Esophagus (tissue), 2 donors: ENCODE results near the gene CCDC70. TPM values are rescaled to one million over a fixed set of nuclear protein-coding genes. Genes with fewer than 3 reads are reported as not detected.
"Not testable (repeated sequence)": the region's sequence is repeated elsewhere in the genome, so short reads cannot be mapped to it uniquely, and the experiment has no call there.

Source experiments
- H3K27ac ChIP-seq, 2 donors: one replicate each; pipeline ENCODE4 v1.5.1; 2013; ENCODE audit warnings: low read depth in 2 of 2, mild to moderate bottlenecking in 2 of 2, inconsistent platforms in 1 of 2, low read length in 1 of 2, moderate library complexity in 1 of 2
- H3K27me3 ChIP-seq, 2 donors: one replicate each; pipeline ENCODE4 v1.6.1; 2013; ENCODE audit warnings: low read length in 2 of 2, control low read depth in 1 of 2, mild to moderate bottlenecking in 1 of 2; ENCODE audit not compliant: insufficient read depth in 2 of 2, control insufficient read depth in 1 of 2
- H3K36me3 ChIP-seq, 2 donors: one replicate each; pipeline ENCODE4 v1.6.1; 2013; ENCODE audit warnings: low read length in 1 of 2; ENCODE audit not compliant: control insufficient read depth in 2 of 2, insufficient read depth in 2 of 2
- H3K4me1 ChIP-seq, 2 donors: one replicate each; pipeline ENCODE4 v1.6.1; 2013; ENCODE audit warnings: low read length in 1 of 2; ENCODE audit not compliant: control insufficient read depth in 2 of 2, insufficient read depth in 2 of 2
- H3K4me3 ChIP-seq, 2 donors: one replicate each; pipeline ENCODE4 v1.5.1; 2013; ENCODE audit warnings: low read length in 2 of 2, mild to moderate bottlenecking in 2 of 2, low read depth in 1 of 2, moderate library complexity in 1 of 2
- H3K9me3 ChIP-seq, 2 donors: one replicate each; pipeline ENCODE4 v1.6.1; 2013; ENCODE audit warnings: mild to moderate bottlenecking in 2 of 2, low read depth in 1 of 2, low read length in 1 of 2, moderate library complexity in 1 of 2; ENCODE audit not compliant: control insufficient read depth in 2 of 2, insufficient read depth in 1 of 2
- WGBS, 2 donors: extraction: QIAGEN DNeasy Blood & Tissue Kit; methylation state at CpG; one replicate each; pipeline ENCODE4 v1.1.7; 2013; 5-methylcytosine and 5-hydroxymethylcytosine counted together
- polyA plus RNA-seq, 2 donors: library from polyadenylated mRNA; stranded (reverse); fragments of 200-250 nt; gene quantifications; one replicate each; pipeline ENCODE4 v1.2.3, GENCODE V29; 2013
- donor health status: healthy with polysubstance abuse.
- donor health status: Bipolar disorder and iron deficiency.

CCDC70 gene
- polyA plus RNA-seq, 2 donors, result not detected

DNA sequence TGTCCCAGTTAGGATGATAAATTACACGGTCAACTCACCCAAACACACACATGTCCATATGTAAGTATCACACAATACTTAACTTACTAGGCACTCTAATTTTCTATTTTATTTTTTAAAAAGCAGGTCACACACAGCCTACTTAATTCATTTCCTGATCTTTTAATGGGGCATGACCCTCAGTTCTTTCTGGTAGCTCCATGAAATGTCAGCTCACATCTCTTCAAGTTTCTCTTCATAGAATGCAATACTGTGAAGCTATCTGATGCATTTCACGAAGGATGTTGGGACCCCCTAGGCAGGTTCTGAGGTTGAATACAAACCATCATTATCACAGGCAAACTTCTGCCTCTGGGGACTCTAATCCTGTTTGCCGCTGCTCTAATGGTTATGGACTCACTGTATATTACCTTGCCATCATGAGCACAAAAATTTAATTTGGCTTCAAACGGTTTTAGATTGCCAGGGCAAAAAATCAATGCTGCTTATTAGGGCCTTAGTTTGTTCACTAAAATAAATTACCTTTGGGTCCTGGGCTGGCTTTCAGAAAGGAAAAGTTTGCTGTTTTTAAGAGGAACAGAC lies 41.7 kb upstream of the CCDC70 start:
- no peaks in the 10 kb centered on the region for H3K36me3 ChIP-seq
- 80 to 83% methylated on average over 4 of the region's 4 CpGs for WGBS, 2 donors
- no peak overlapping the region for H3K27ac ChIP-seq
- H3K4me3 ChIP-seq, result no peak overlapping the region
- H3K27me3 ChIP-seq, result no peaks in the 10 kb centered on the region
- peaks cover 0 to 7% of the 10 kb centered on the region in 2 donors for H3K4me1 ChIP-seq
- no peaks in the 10 kb centered on the region for H3K9me3 ChIP-seq

DNA sequence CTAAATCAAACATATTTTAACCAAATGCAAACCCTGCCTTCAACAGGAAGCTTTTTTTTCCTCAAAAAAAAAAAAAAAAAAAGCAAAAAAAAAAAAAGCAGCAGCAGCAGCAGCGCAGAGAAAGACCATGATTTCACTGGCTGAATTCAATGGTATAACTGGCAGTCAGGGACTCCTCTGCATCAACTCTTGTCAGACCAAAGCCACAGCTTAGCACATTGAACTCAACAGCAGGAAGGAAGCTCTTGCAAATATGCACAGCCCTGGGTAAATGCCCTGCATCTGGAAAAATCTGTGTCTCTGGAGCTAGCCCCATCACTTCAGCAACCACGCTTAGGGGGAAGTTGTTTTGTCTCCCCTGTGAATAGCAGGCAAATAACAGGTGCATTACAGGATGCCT lies 40.2 kb upstream of the CCDC70 start:
- H3K4me1 ChIP-seq, result peaks cover 0 to 5% of the 10 kb centered on the region in 2 donors
- 45 to 64% methylated on average over 2 of the region's 2 CpGs for WGBS, 2 donors

DNA sequence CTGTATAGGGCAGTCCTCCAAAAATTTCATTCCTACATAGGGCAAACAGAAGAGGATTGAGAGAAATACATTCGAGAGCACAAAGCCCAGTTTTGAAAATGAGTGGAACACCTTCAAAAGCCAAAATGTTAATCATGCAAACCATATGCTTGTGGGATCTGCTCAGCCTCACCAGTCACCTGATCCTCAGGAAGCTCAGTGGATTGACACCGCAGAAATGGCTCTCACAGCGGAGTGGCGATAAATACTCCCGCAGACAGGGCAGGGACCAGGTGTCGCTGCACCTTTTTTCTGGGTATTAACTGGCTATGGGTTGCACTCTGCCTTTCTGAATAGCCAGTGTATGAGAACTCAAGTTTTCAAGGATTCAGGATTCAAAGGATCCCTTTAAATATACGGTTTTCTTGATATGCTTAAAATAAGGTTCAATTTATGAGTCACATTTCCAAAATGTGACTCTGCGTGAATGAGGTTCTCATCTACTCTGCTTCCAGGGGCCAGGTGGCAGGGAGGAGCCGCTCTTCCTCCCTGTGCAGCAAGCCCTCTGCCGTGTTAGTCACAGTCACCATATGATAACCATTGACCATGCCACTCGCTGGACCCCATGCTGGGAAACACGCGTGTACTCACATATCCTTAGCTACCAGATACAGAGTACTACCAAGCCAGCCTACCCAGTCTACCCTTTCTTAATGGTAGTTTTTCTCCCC lies 39.5 kb upstream of the CCDC70 start:
- 78 to 79% methylated on average over 13 of the region's 13 CpGs for WGBS, 2 donors
- H3K9me3 ChIP-seq, result no peaks in the 10 kb centered on the region
- no peak overlapping the region for H3K27ac ChIP-seq
- no peaks in the 10 kb centered on the region for H3K27me3 ChIP-seq
- no peaks in the 10 kb centered on the region for H3K36me3 ChIP-seq
- peaks cover 0 to 4% of the 10 kb centered on the region in 2 donors for H3K4me1 ChIP-seq
- no peak overlapping the region for H3K4me3 ChIP-seq

More for the DNA sequence above, 40.2 kb upstream of the CCDC70 start:
- Histone ChIP-seq H3K9me3 (no peaks in the 10 kb centered on the region), H3K4me3 (no peak overlapping the region), H3K27me3 (no peaks in the 10 kb centered on the region), H3K36me3 (no peaks in the 10 kb centered on the region), H3K27ac (no peak overlapping the region)

DNA sequence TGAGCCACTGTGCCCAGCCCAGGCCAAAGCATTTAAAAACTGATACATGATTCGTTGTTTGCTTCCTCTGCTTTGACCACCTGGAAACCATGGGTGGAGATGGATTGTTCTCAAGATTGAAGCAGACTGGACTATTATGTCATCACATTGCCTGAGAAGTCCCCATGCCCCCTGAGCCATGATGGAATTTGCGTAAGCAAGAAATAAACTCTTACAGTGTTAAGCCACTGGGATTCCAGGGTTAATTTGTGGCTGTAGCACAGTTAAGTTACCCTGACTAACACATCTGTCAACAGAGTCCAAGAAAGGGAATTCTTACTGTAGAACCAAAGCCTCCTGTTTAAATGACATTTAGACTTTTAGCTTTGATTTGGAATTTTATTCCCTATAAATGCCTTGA lies 38.4 kb upstream of the CCDC70 start:
- H3K9me3 ChIP-seq, result no peaks in the 10 kb centered on the region
- peaks cover 0 to 4% of the 10 kb centered on the region in 2 donors for H3K4me1 ChIP-seq
- H3K36me3 ChIP-seq, result no peaks in the 10 kb centered on the region
- no peak overlapping the region for H3K27ac ChIP-seq
- 87 to 94% methylated on average over 2 of the region's 2 CpGs for WGBS, 2 donors
- H3K27me3 ChIP-seq, result no peaks in the 10 kb centered on the region
- H3K4me3 ChIP-seq, result no peak overlapping the region

DNA sequence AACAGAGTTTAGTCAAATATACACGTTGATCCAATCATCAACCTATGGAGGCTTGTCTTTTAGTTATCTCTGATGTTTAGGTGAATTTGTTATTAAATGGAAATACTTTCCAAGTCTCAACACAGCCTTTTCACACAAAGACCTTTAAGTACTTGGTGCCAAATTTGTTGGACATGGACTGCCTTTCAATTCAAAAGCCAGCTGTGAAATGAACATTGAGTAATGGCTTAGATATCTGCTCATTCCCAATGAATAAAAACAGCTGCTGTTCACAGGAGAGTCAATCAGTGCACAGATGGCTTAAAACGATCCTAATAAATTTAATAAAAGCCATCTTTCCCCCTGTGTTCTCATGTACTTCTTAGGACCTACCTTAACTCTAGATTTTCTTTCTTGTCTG lies 37.9 kb upstream of the CCDC70 start:
- H3K27ac ChIP-seq, result no peak overlapping the region
- H3K36me3 ChIP-seq, result no peaks in the 10 kb centered on the region
- no peaks in the 10 kb centered on the region for H3K9me3 ChIP-seq
- peaks cover 0 to 4% of the 10 kb centered on the region in 2 donors for H3K4me1 ChIP-seq
- H3K27me3 ChIP-seq, result no peaks in the 10 kb centered on the region
- H3K4me3 ChIP-seq, result no peak overlapping the region
- 52 to 62% methylated on average over 2 of the region's 2 CpGs for WGBS, 2 donors

DNA sequence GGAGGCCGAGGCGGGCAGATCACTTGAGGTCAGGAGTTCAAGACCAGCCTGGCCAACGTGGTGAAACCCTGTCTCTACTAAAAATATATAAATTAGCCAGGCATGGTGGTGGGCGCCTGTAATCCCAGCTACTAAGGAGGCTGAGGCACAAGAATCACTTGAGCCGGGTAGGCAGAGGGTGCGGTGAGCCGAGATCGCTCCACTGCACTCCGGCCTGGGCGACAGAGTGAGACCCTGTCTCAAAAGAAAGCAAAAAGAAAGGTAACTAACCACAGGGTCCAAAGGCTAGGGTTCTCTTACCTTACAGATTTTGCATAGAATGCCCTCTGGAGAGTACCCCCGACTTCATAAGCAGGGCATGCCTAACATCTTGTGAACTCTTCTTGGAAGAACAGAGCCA lies 37.1 kb upstream of the CCDC70 start:
- H3K27me3 ChIP-seq, H3K9me3 ChIP-seq, H3K36me3 ChIP-seq, H3K27ac ChIP-seq, H3K4me1 ChIP-seq, H3K4me3 ChIP-seq: not testable (repeated sequence)
- 83 to 84% methylated on average over 11 of the region's 11 CpGs for whole genome bisulfite sequencing, 2 donors

DNA sequence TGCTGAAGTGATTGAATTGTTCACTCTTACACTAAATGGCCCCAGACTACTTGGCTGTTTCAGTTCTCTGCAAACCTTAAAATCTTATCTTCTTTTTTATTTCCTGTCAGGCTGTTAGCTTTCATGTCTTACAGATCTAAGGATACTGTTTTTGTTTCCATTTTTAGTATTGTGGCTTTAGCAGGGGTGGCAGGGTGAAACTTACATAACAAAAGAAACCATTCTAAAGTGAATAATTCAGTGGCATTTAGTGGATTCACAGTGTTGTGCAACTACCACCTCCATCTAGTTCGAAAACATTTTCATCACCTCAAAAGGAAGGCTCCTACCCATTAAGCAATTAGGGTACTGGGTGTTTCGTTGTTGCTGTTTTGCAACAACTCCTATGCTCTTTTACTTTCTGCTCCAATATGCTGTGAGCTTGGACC lies 36.6 kb upstream of the CCDC70 start:
- H3K27me3 ChIP-seq, result no peaks in the 10 kb centered on the region
- no peak overlapping the region for H3K27ac ChIP-seq
- WGBS, 2 donors, result 76 to 78% methylated on average over 2 of the region's 2 CpGs
- no peaks in the 10 kb centered on the region for H3K9me3 ChIP-seq
- no peaks in the 10 kb centered on the region for H3K4me1 ChIP-seq
- H3K4me3 ChIP-seq, result no peak overlapping the region
- H3K36me3 ChIP-seq, result no peaks in the 10 kb centered on the region

DNA sequence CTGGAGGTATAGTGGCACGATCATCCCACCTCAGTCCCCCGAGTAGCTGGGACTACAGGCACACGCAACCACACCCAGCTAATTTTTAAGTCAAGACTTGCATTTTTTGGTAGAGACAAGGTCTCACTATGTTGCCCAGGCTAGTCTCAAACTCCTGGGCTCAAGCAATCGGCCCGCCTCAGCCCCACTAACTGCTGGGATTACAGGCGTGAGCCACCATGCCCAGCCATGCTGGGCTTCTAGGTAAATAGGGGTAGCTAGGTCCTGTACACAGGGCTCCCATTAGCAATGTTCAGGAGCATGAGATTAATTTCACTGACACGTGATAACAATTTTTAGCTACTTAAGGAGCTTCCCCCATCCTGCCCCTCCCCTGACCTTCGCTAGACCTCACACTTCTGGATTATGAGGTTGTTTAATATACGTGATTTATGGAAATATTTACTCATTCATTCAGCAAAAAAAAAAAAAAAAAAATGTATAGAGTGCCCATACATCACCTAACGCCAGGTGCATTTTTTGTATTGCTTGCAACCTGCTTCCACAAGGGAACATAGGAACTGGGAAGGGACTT lies 36.0 kb upstream of the CCDC70 start:
- Histone ChIP-seq H3K9me3 (no peaks in the 10 kb centered on the region), H3K4me3 (no peak overlapping the region), H3K27ac (peak overlapping the region in 1 of 2 donors; percentile 34), H3K27me3 (no peaks in the 10 kb centered on the region), H3K4me1 (no peaks in the 10 kb centered on the region), H3K36me3 (no peaks in the 10 kb centered on the region)
- WGBS, 2 donors, result 85 to 86% methylated on average over 10 of the region's 10 CpGs

DNA sequence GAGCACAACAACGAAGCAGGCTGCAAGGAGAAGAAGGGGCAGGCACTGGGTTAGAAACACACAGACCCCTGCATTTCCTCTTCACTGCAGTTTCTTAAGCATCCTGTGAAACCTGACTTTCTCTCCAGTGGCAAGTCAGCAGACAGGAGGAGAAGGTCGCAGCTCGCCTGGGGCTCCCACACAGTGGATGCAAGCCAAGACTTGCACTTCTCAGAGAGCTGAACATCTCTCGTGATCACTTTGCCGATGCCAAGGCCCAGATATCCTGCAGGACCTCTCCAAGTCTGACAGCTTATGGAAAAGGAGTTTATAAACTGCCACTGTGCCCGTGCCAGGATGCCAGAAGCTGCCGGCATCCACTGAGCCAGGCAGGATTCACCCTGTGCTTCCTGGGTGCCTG lies 35.2 kb upstream of the CCDC70 start:
- Histone ChIP-seq H3K4me1 (no peaks in the 10 kb centered on the region), H3K27ac (no peak overlapping the region), H3K4me3 (no peak overlapping the region), H3K36me3 (no peaks in the 10 kb centered on the region), H3K9me3 (no peaks in the 10 kb centered on the region), H3K27me3 (no peaks in the 10 kb centered on the region)
- WGBS, 2 donors, result 27 to 51% methylated on average over 7 of the region's 7 CpGs

DNA sequence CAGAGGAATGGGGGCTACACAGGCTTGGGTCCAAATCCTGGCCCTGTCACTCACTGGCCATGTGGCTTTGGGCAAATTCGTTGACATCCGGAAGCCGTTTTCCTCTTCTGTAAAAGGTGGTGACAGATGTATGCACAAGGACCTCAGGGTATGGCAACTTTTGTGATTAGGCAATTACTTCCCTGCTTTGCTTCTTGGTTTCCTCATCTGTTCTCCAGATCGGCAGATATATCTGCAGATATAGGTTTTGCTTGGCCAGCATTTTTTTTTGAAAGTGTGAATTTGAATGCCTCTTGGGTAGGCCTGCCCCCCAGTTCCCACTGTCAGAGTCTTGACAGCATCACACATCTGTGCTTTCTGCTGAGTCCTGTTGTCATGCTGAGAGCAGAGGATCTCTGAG lies 34.5 kb upstream of the CCDC70 start:
- Histone ChIP-seq H3K36me3 (no peaks in the 10 kb centered on the region), H3K27me3 (no peaks in the 10 kb centered on the region), H3K9me3 (no peaks in the 10 kb centered on the region), H3K4me3 (no peak overlapping the region), H3K4me1 (no peaks in the 10 kb centered on the region), H3K27ac (no peak overlapping the region)
- 73 to 74% methylated on average over 4 of the region's 4 CpGs for WGBS, 2 donors
